Neutrophil (primary cell): ENCODE measurements around the gene CACNA1C.

Source experiments
- H3K27ac ChIP-seq: fragments of 200-600 bp; sonication (generic); 2 replicates; pipeline ENCODE4 v1.5.1; 2016; ENCODE audit warnings: mild to moderate bottlenecking, moderate library complexity
- H3K27me3 ChIP-seq: fragments of 200-600 bp; sonication (generic); 2 replicates; pipeline ENCODE4 v1.6.0; 2016; ENCODE audit warnings: mild to moderate bottlenecking
- H3K36me3 ChIP-seq: fragments of 200-600 bp; sonication (generic); 2 replicates; pipeline ENCODE4 v1.5.1; 2017
- H3K4me1 ChIP-seq, 2 experiments: fragments of 200-600 bp in 1 of 2; sonication (generic) in 1 of 2; 1 replicate in 1 of 2; 2 replicates in 1 of 2; pipeline versions ENCODE4 v1.5.1 to v1.6.1; 2013 to 2016; ENCODE audit warnings: low read depth in 1 of 2, low read length in 1 of 2, mild to moderate bottlenecking in 1 of 2, moderate library complexity in 1 of 2; ENCODE audit not compliant: control insufficient read depth in 1 of 2, insufficient read depth in 1 of 2
- H3K4me3 ChIP-seq, 2 experiments: fragments of 200-600 bp in 1 of 2; sonication (generic) in 1 of 2; 1 replicate in 1 of 2; 2 replicates in 1 of 2; pipeline ENCODE4 v1.5.1; 2013 to 2016; ENCODE audit warnings: low read depth in 1 of 2, low read length in 1 of 2, mild to moderate bottlenecking in 1 of 2, moderate library complexity in 1 of 2
- H3K9me3 ChIP-seq: fragments of 200-600 bp; sonication (generic); 2 replicates; pipeline ENCODE4 v1.5.1; 2016
- TF ChIP-seq, protein P1 (sequence below): fragments of 200-600 bp; sonication (generic); IDR thresholded peaks from 2 replicates; pipeline ENCODE4 v1.5.1; 2016; ENCODE audit warnings: antibody characterized with exemption

The CACNA1C gene

DNA sequence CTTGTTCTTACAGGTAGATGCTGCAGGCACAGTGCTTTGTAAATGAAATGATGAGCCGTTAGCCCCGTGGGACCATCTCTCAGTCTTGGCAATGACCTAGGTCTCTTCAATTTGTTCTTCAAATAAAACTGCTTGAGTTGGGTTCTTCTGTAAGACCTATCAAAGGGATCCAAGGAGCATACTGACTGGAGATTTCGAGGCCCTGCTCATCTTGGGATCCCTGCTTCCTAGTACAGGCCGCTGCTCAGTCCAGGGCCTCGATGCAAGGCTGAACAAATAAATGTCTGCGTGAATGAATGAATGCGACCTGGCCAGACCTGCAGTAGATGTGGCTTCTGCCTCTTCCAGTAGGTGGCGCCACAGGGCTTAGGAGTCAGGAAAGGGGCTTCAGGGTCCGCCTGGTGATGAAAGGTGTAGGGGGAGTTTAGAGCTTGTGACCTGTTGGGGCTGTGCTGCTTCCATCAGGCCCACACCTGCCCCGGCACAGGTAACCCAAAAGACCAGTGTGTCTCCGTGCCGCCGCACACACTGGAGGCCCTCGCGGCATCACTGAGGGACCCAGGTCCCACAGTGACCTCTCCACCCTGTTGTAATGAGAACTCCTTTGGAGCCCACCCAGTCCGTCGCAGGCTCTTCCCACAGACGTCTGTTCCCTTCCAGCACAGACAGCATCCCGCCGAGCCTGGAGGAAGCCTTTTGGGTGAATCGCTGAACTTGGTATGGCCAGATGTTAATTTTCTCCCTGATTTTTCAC, 4.4 kb downstream of the CACNA1C start:
- Histone ChIP-seq H3K27ac (no peak overlapping the region), H3K9me3 (no peaks in the 10 kb centered on the region), H3K36me3 (no peaks in the 10 kb centered on the region), H3K27me3 (peaks cover 66% of the 10 kb centered on the region), H3K4me1 (peaks cover 5 to 9% of the 10 kb centered on the region in 2 experiments), H3K4me3 (no peak overlapping the region)
- TF ChIP-seq, protein P1, sequence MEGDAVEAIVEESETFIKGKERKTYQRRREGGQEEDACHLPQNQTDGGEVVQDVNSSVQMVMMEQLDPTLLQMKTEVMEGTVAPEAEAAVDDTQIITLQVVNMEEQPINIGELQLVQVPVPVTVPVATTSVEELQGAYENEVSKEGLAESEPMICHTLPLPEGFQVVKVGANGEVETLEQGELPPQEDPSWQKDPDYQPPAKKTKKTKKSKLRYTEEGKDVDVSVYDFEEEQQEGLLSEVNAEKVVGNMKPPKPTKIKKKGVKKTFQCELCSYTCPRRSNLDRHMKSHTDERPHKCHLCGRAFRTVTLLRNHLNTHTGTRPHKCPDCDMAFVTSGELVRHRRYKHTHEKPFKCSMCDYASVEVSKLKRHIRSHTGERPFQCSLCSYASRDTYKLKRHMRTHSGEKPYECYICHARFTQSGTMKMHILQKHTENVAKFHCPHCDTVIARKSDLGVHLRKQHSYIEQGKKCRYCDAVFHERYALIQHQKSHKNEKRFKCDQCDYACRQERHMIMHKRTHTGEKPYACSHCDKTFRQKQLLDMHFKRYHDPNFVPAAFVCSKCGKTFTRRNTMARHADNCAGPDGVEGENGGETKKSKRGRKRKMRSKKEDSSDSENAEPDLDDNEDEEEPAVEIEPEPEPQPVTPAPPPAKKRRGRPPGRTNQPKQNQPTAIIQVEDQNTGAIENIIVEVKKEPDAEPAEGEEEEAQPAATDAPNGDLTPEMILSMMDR = no peak

DNA sequence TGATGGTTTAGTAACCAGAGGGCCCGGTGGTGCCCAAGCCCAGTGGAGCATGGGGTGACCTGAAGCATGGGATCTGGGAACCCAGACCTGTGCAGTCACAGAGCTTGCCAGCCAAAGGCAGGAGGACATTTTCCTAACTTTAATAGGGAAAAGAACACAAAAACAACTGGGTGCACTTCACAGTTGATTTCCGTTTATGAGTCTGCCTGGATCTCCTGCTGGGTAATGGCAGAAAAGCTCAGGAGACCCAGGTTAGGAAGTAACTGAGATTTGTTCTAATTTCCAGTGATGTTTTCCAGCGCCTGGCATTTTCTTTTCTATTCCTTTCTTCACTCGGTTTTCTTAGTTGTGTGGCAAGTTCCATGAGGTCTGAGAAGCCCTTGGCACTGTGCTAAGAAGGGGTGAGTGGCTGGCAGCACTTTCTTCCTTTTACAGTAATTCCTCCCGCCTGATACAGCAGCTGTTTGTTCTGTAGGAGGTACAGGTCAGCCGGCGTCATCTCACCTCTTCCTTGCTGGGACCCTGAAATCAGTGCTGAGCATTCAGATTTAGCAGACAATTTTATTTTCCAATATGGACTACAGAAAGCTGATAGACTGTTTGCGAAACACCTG, 5.1 kb downstream of the CACNA1C start:
- no peaks in the 10 kb centered on the region for H3K9me3 ChIP-seq
- H3K27me3 ChIP-seq = peaks cover 62% of the 10 kb centered on the region
- no peak overlapping the region for H3K4me3 ChIP-seq

DNA sequence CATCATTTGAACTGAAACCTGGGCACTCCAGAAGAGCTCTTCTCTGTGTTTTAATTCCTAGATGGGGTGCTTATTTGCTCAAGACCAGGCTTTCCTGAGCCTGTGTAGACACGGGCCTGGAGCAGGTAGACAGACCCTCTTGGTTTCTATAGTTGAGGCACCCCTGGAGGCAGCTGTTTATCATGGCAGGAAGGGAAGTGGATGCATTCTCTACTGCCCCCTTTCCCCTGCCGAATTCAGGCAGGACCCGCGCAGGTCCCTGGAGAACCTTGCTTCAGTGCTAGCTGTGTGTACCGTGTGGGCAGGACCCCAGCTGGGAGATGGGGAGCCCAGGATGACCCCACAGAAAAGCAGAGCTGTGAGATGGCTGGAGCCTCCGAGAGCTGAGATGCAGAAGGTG, 6.0 kb downstream of the CACNA1C start:
- H3K4me3 ChIP-seq = no peak overlapping the region
- H3K27me3 ChIP-seq = peaks cover 53% of the 10 kb centered on the region
- H3K36me3 ChIP-seq = no peaks in the 10 kb centered on the region
- no peak overlapping the region for H3K27ac ChIP-seq
- H3K4me1 ChIP-seq = peaks cover 2% of the 10 kb centered on the region in 2 experiments
- TF ChIP-seq, protein P1 = no peak
- H3K9me3 ChIP-seq = no peaks in the 10 kb centered on the region

More for the DNA sequence above, 5.1 kb downstream of the CACNA1C start:
- H3K27ac ChIP-seq = no peak overlapping the region
- peaks cover 5 to 9% of the 10 kb centered on the region in 2 experiments for H3K4me1 ChIP-seq
- H3K36me3 ChIP-seq = no peaks in the 10 kb centered on the region
- TF ChIP-seq, protein P1 = no peak

DNA sequence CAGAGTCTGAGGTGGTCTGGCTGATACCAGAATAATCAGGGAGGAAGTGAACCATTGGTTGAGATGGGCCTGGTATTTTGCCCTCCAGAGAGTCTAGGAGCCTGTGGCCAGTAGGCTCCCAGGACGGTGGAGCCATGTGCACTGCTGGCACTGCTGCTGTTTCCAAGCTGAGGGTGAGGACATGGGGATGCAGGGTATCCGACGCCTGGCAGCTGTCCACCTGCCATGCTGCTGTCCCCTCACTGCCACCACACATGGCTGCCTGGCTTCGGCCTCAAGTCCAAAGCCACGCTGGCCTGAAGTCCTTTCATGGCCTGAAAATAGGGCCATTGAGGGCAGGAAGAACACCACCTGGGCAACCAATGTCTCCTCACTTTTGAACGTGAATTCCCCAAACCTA, 8.6 kb downstream of the CACNA1C start:
- H3K27ac ChIP-seq = no peak overlapping the region
- H3K4me3 ChIP-seq = no peak overlapping the region
- no peaks in the 10 kb centered on the region for H3K36me3 ChIP-seq
- H3K27me3 ChIP-seq = peaks cover 27% of the 10 kb centered on the region
- H3K9me3 ChIP-seq = no peaks in the 10 kb centered on the region
- TF ChIP-seq, protein P1 = no peak
- H3K4me1 ChIP-seq = peaks cover 11% of the 10 kb centered on the region in 2 experiments

DNA sequence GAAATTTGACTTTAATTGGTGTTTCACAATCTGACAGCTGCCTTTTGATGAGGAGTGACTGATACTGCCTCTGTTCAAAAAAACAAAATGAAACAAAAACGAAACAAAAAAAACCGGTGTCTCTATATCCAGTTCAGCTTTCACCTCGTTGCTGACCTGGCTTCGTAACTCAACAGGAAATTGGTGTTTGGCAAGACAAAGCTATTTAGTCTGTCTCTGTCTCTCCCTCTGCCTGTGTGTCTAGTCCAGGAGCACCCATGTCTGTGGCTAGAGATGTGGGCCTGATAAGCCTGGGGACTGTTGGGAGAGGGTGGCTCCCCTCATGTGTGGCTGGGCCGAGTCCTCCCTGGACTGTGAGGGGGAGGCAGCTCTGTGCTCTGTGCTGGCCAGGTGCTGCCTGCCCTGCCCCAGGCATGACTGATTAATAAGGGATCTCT, 11.3 kb downstream of the CACNA1C start:
- H3K27me3 ChIP-seq = peaks cover under 1% of the 10 kb centered on the region
- H3K4me3 ChIP-seq = peak overlapping the region in 1 of 2 experiments; percentile 29
- no peak overlapping the region for H3K27ac ChIP-seq
- peaks cover 11% of the 10 kb centered on the region in 2 experiments for H3K4me1 ChIP-seq
- TF ChIP-seq, protein P1 = no peak
- no peaks in the 10 kb centered on the region for H3K36me3 ChIP-seq
- H3K9me3 ChIP-seq = no peaks in the 10 kb centered on the region
